ENCODE data around the gene FOXO3. TPM values are rescaled to one million over a fixed set of nuclear protein-coding genes. Genes with fewer than 3 reads are reported as not detected.

The FOXO3 gene
- total and polyA plus RNA-seq, 2 of the 13 experiments (the other 11 are each of a cell fraction or from before 2014, with no cell fraction given) = 16.0 to 22.5 TPM

- in situ Hi-C loops (cut with HindIII; ENCODE audit: extremely low pct_ligation_motif_present, low pct_unique_long_range_greater_than_20kb) = no loop called here
- no peak for DNase-seq (ENCODE audit: low spot score)
- Histone ChIP-seq H4K20me1 (ENCODE audit: insufficient read depth, low read length) (peaks cover 34% of the 10 kb centered on the region), H3K9ac (ENCODE audit: insufficient read depth, low read depth, low read length) (no peak overlapping the region), H3K36me3 (replicated peaks in 1 of 2; ENCODE audit: control insufficient read depth in 1 of 2, insufficient read depth in 2 of 2, low read length in 2 of 2) (0 out of 5 replicates have a peak, but pooled peaks cover 0 to 6% of the 10 kb centered on the region in 2 experiments), H2AFZ (ENCODE audit: low read length) (no peak overlapping the region), H3K4me3 (replicated peaks in 1 of 3; ENCODE audit: insufficient read depth in 1 of 3, low read depth in 2 of 3, low read length in 3 of 3) (no peak overlapping the region), H3K27ac (ENCODE audit: extremely low read length, insufficient read depth, low read length) (no peak overlapping the region), H3K79me2 (ENCODE audit: insufficient read depth, low read length) (peaks cover 88% of the 10 kb centered on the region), H3K9me3 (ENCODE audit: low read length) (peaks cover 3% of the 10 kb centered on the region; the same call in 1 of the 2 replicates), H3K4me1 (ENCODE audit: insufficient read depth, low read length) (peaks cover 39% of the 10 kb centered on the region), H3K27me3 (ENCODE audit: control insufficient read depth in 1 of 2, insufficient read depth in 2 of 2, low read length in 2 of 2) (no peaks in the 10 kb centered on the region), H3K4me2 (ENCODE audit: low read depth, low read length) (no peak overlapping the region)
- ChIA-PET CTCF (ENCODE audit: low intra/inter-chr PET ratio, low total read pairs) (no interaction called here), POLR2A (no interaction called here)
- intact Hi-C loops (cut with micrococcal nuclease; ENCODE audit: unreplicated experiment) = no loop called here
- FAIRE-seq = no peak
- WGBS (ENCODE audit: low lambda C conversion rate) = 96% methylated on average over 3 of the region's 3 CpGs
- BruUV-seq (replicated peaks) = no TSS peak
- ATAC-seq = no peak
- no peak for TF ChIP-seq CBX2 (IDR thresholded peaks at IDR 0.05; ENCODE audit: low read depth, low read length)
- TF ChIP-seq CBX2 (CRISPR knock-in tag; IDR thresholded peaks at IDR 0.05; ENCODE audit: low read depth) = no peak
- no peak for TF ChIP-seq SKI (IDR thresholded peaks at IDR 0.05; ENCODE audit: partially characterized antibody)
- no peak for TF ChIP-seq U2AF1 (optimal IDR thresholded peaks at IDR 0.05; ENCODE audit: low read depth, low read length)
- TF ChIP-seq AGO2 (optimal IDR thresholded peaks at IDR 0.05; ENCODE audit: low read depth, low read length) = no peak
- TF ChIP-seq TSC22D2 (CRISPR knock-in tag; IDR thresholded peaks at IDR 0.05; ENCODE audit: borderline replicate concordance) = no peak
- no peak for TF ChIP-seq ZNF333 (CRISPR knock-in tag; IDR thresholded peaks at IDR 0.05; ENCODE audit: borderline replicate concordance)
- no peak for TF ChIP-seq ZNF280B (CRISPR knock-in tag; IDR thresholded peaks at IDR 0.05; ENCODE audit: borderline replicate concordance)
- no peak for TF ChIP-seq GATAD1 (CRISPR knock-in tag; IDR thresholded peaks at IDR 0.05)
- TF ChIP-seq PHF5A (CRISPR knock-in tag; IDR thresholded peaks at IDR 0.05; ENCODE audit: low read depth, unreplicated experiment) = no peak
- TF ChIP-seq CENPX (CRISPR knock-in tag; IDR thresholded peaks at IDR 0.05) = no peak
- TF ChIP-seq NFIC (IDR thresholded peaks at IDR 0.05; ENCODE audit: low read length) = no peak
- no peak for TF ChIP-seq FOSL1 (CRISPR knock-in tag; IDR thresholded peaks at IDR 0.05; ENCODE audit: borderline replicate concordance)
- TF ChIP-seq ZBTB3 (CRISPR knock-in tag; IDR thresholded peaks at IDR 0.05; ENCODE audit: borderline replicate concordance, low read depth) = no peak
- no peak for TF ChIP-seq GLMP (CRISPR knock-in tag; IDR thresholded peaks at IDR 0.05; ENCODE audit: borderline replicate concordance)
- no peak for TF ChIP-seq ZNF609 (CRISPR knock-in tag; IDR thresholded peaks at IDR 0.05; ENCODE audit: borderline replicate concordance)
These were observed 49.6 kb downstream of the FOXO3 start for GRCh38 chr6:108610270-108610839.
